Sigmoid colon (tissue), 7 donors: ENCODE results near the gene CFC1. TPM values are rescaled to one million over a fixed set of nuclear protein-coding genes. Genes with fewer than 3 reads are reported as not detected.
"Not testable (repeated sequence)": the region's sequence is repeated elsewhere in the genome, so short reads cannot be mapped to it uniquely, and the experiment has no call there.

Experiments
- DNase-seq: peaks from one replicate; pipeline ENCODE4 v3.0.0-alpha.2; 2019
- H3K27ac ChIP-seq, 4 donors: fragments of 200-600 bp; sonication (generic); one replicate each; pipeline ENCODE4 v1.5.1; 2016 to 2019; ENCODE audit warnings: mild to moderate bottlenecking in 1 of 4
- H3K27me3 ChIP-seq, 3 donors: fragments of 200-600 bp; sonication (generic); one replicate each; pipeline ENCODE4 v1.5.1; 2019; ENCODE audit warnings: mild to moderate bottlenecking in 1 of 3
- H3K36me3 ChIP-seq, 4 donors: fragments of 200-600 bp; sonication (generic); one replicate each; pipeline ENCODE4 v1.5.1; 2016 to 2019
- H3K4me1 ChIP-seq, 4 donors: fragments of 200-600 bp; sonication (generic); one replicate each; pipeline ENCODE4 v1.5.1; 2017 to 2019
- H3K4me3 ChIP-seq, 4 donors: fragments of 200-600 bp; sonication (generic); one replicate each; pipeline ENCODE4 v1.5.1; 2017 to 2019; ENCODE audit warnings: mild to moderate bottlenecking in 2 of 4, moderate library complexity in 1 of 4
- H3K9me3 ChIP-seq, 4 donors: fragments of 200-600 bp in 3 of 4; sonication (generic) in 3 of 4; one replicate each; pipeline versions ENCODE4 v1.5.1 to v1.6.1; 2013 to 2019
- WGBS, 2 donors: extraction: QIAGEN DNeasy Blood & Tissue Kit; methylation state at CpG; one replicate each; pipeline ENCODE4 v1.1.7; 2013; 5-methylcytosine and 5-hydroxymethylcytosine counted together
- intact Hi-C: fragments of 100-400 bp; cut with DNase I; formaldehyde crosslinking; loops from one replicate; pipeline ENCODE4 v1.15.1; 2023
- polyA plus RNA-seq, 3 donors: library from polyadenylated mRNA; stranded (reverse); fragments of 200-250 nt; gene quantifications; one replicate each; pipeline ENCODE4 v1.2.3, GENCODE V29; 2013
- total RNA-seq, 4 donors: library from RNA; depleted of rRNA; stranded (reverse); fragments of >200 nt; gene quantifications; one replicate each; pipeline ENCODE4 v1.1.0, GENCODE V29; 2016
- donor health status: healthy with polysubstance abuse.
- donor health status: Bipolar disorder and iron deficiency.
- donor health status: healthy.

CFC1 gene
- total and polyA plus RNA-seq, 7 donors, result 0.29 to 0.69 TPM; not detected in 5

- DNase-seq, H3K9me3 ChIP-seq, intact Hi-C loops, H3K4me1 ChIP-seq, H3K36me3 ChIP-seq, H3K27me3 ChIP-seq, H3K4me3 ChIP-seq, H3K27ac ChIP-seq: not testable (repeated sequence)
- no CpG with 5 or more reads among the region's 8 CpGs for WGBS, 2 donors
Observed at GRCh38 chr2:130576209-130576784, 23.1 kb downstream of the CFC1 start.

GRCh38 chr2:130574230-130574629 is 25.1 kb downstream of the CFC1 start:
- H3K27me3 ChIP-seq, H3K4me1 ChIP-seq, H3K36me3 ChIP-seq, H3K27ac ChIP-seq, intact Hi-C loops, H3K9me3 ChIP-seq, H3K4me3 ChIP-seq: not testable (repeated sequence)
- DNase-seq, result peak; percentile 26
- WGBS, 2 donors, result 82 to 91% methylated on average over 7 of the region's 13 CpGs

GRCh38 chr2:130571929-130572328 is 27.4 kb downstream of the CFC1 start:
- intact Hi-C loops, DNase-seq, H3K4me3 ChIP-seq, H3K4me1 ChIP-seq, H3K27ac ChIP-seq, H3K27me3 ChIP-seq, H3K9me3 ChIP-seq, H3K36me3 ChIP-seq: not testable (repeated sequence)
- WGBS, 2 donors, result no CpG with 5 or more reads among the region's 3 CpGs

GRCh38 chr2:130566165-130566564 is 33.2 kb downstream of the CFC1 start:
- H3K9me3 ChIP-seq, result not testable (repeated sequence)
- WGBS, 2 donors, result no CpG with 5 or more reads among the region's 4 CpGs

GRCh38 chr2:130556441-130556840 is 42.9 kb downstream of the CFC1 start:
- H3K4me3 ChIP-seq, H3K4me1 ChIP-seq, H3K27ac ChIP-seq, H3K9me3 ChIP-seq, H3K36me3 ChIP-seq, DNase-seq, H3K27me3 ChIP-seq, intact Hi-C loops: not testable (repeated sequence)
- WGBS, 2 donors, result no CpG with 5 or more reads among the region's 8 CpGs

More at GRCh38 chr2:130566165-130566564, 33.2 kb downstream of the CFC1 start:
- intact Hi-C loops, H3K27me3 ChIP-seq, H3K27ac ChIP-seq, H3K4me1 ChIP-seq, H3K4me3 ChIP-seq, DNase-seq, H3K36me3 ChIP-seq: not testable (repeated sequence)

- intact Hi-C loops, H3K4me3 ChIP-seq, H3K36me3 ChIP-seq, H3K27me3 ChIP-seq, H3K9me3 ChIP-seq, H3K4me1 ChIP-seq, H3K27ac ChIP-seq, DNase-seq: not testable (repeated sequence)
- no CpG with 5 or more reads among the region's 4 CpGs for WGBS, 2 donors
Observed at GRCh38 chr2:130554178-130554577, 45.2 kb downstream of the CFC1 start.

GRCh38 chr2:130549475-130549874 is 49.9 kb downstream of the CFC1 start:
- WGBS, 2 donors, result no CpG with 5 or more reads among the region's 27 CpGs
- DNase-seq, H3K4me1 ChIP-seq, H3K27ac ChIP-seq, intact Hi-C loops, H3K9me3 ChIP-seq, H3K4me3 ChIP-seq, H3K36me3 ChIP-seq, H3K27me3 ChIP-seq: not testable (repeated sequence)

- H3K27ac ChIP-seq, H3K4me1 ChIP-seq, intact Hi-C loops, H3K4me3 ChIP-seq, H3K27me3 ChIP-seq, H3K9me3 ChIP-seq, H3K36me3 ChIP-seq, DNase-seq: not testable (repeated sequence)
- no CpG with 5 or more reads among the region's 3 CpGs for WGBS, 2 donors
Observed at GRCh38 chr2:130548418-130548817, 51.0 kb downstream of the CFC1 start.

GRCh38 chr2:130544978-130545377 is 54.4 kb downstream of the CFC1 start:
- WGBS, 2 donors, result no CpG with 5 or more reads among the region's 5 CpGs
- DNase-seq, intact Hi-C loops, H3K27me3 ChIP-seq, H3K4me3 ChIP-seq, H3K4me1 ChIP-seq, H3K9me3 ChIP-seq, H3K36me3 ChIP-seq, H3K27ac ChIP-seq: not testable (repeated sequence)

- 71% methylated on average over 1 of the region's 12 CpGs; no CpG with 5 or more reads in 1 of the 2 donors for WGBS, 2 donors
- H3K27me3 ChIP-seq, H3K36me3 ChIP-seq, intact Hi-C loops, DNase-seq, H3K27ac ChIP-seq, H3K4me3 ChIP-seq, H3K4me1 ChIP-seq, H3K9me3 ChIP-seq: not testable (repeated sequence)
Observed at GRCh38 chr2:130543785-130544528, 55.4 kb downstream of the CFC1 start.

GRCh38 chr2:130542789-130543188 is 56.6 kb downstream of the CFC1 start:
- intact Hi-C loops, H3K4me3 ChIP-seq, DNase-seq, H3K4me1 ChIP-seq, H3K27ac ChIP-seq, H3K36me3 ChIP-seq, H3K27me3 ChIP-seq, H3K9me3 ChIP-seq: not testable (repeated sequence)
- no CpG with 5 or more reads among the region's 4 CpGs for WGBS, 2 donors
